GM12874 (cell line): ENCODE measurements around the gene OR2A5.

Experiments used
- CTCF ChIP-seq: IDR thresholded peaks from 2 replicates; pipeline ENCODE4 v1.5.1; 2011; ENCODE audit warnings: low read depth, mild to moderate bottlenecking, control low read depth, low read length, moderate library complexity; ENCODE audit not compliant: insufficient read depth

The OR2A5 gene

GRCh38 chr7:144026203-144026883 is 22.4 kb upstream of the OR2A5 start:
- TF ChIP-seq CTCF = no peak

GRCh38 chr7:144027070-144027469 is 21.7 kb upstream of the OR2A5 start:
- no peak for TF ChIP-seq CTCF

GRCh38 chr7:144027974-144028373 is 20.8 kb upstream of the OR2A5 start:
- TF ChIP-seq CTCF = no peak

GRCh38 chr7:144028547-144028946 is 20.2 kb upstream of the OR2A5 start:
- no peak for TF ChIP-seq CTCF

- TF ChIP-seq CTCF = no peak
Measured at GRCh38 chr7:144032516-144032915, 16.2 kb upstream of the OR2A5 start.

- TF ChIP-seq CTCF = no peak
Measured at GRCh38 chr7:144032985-144033709, 15.6 kb upstream of the OR2A5 start.

- no peak for TF ChIP-seq CTCF
Measured at GRCh38 chr7:144035385-144035784, 13.4 kb upstream of the OR2A5 start.
